ENCODE measurements around the gene FLVCR2. TPM values are rescaled to one million over a fixed set of nuclear protein-coding genes. Genes with fewer than 3 reads are reported as not detected.

FLVCR2 gene
- total RNA-seq, 1 donor from 2014 or later = 42.4 TPM

DNA sequence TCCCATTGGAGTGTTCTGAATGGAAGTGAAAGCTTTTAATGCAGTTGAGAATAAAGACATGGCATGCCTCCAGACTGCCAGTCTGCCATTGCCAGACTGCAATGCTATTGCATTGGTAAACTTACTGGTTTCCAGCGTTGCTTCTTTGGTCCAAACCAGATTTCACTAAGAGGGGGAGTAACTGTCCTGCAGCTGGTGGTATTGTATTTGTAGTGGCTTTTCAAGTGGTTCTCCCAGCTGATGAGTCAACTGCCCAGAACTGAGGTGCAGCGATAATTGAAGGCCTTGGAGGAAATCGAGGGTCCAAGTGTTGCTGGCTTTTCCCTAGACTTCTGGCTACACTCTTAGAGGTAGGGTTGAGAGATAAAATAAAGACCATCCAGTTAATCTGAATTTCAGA, 50.4 kb downstream of the FLVCR2 start:
- H3K27me3 ChIP-seq (ENCODE audit: low read depth) = no peaks in the 10 kb centered on the region

DNA sequence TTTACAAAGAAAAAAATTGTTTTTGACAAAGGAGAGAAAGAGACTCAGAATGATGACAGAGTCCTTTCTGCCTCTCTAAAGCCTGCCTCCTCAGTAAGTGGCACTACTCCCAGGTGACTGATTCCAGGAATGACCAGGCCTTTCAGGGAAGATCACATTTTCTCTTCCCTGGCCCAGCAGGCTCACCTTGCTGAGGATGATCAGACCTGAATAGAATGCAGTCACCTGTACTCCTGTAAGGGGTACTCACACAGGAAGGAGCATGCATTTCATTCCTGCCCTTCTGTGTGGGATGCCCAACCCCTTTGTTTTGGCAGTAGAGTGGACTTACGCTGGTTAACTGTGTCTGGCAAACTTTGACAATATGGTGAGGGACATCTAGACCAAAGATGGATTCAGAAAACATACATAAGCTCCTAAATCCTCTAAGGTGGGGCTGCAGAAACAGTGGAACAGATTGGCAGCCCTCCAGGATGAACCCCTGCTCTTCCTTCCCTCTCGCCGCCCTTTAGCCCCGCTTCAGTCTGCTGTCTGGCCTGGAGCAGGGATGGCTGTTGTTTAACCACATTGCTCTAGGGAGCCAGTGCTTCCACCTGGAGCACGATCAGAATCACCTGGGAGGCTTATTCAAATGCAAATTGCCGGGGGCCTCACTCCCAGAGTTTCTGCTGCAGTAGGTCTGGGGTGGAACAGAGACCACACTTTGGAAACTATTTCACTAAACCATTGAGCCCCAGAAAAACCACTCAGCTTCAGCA, 52.5 kb downstream of the FLVCR2 start:
- H3K36me3 ChIP-seq = peaks cover 6% of the 10 kb centered on the region
- H3K4me1 ChIP-seq = no peaks in the 10 kb centered on the region
- no peak overlapping the region for H3K4me3 ChIP-seq
- TF ChIP-seq, protein P1, sequence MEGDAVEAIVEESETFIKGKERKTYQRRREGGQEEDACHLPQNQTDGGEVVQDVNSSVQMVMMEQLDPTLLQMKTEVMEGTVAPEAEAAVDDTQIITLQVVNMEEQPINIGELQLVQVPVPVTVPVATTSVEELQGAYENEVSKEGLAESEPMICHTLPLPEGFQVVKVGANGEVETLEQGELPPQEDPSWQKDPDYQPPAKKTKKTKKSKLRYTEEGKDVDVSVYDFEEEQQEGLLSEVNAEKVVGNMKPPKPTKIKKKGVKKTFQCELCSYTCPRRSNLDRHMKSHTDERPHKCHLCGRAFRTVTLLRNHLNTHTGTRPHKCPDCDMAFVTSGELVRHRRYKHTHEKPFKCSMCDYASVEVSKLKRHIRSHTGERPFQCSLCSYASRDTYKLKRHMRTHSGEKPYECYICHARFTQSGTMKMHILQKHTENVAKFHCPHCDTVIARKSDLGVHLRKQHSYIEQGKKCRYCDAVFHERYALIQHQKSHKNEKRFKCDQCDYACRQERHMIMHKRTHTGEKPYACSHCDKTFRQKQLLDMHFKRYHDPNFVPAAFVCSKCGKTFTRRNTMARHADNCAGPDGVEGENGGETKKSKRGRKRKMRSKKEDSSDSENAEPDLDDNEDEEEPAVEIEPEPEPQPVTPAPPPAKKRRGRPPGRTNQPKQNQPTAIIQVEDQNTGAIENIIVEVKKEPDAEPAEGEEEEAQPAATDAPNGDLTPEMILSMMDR (IDR thresholded peaks at IDR 0.05) = no peak
- DNase-seq (no peak), ATAC-seq (no peak)
- no peaks in the 10 kb centered on the region for H3K27me3 ChIP-seq (ENCODE audit: low read depth)
- H3K27ac ChIP-seq = no peak overlapping the region
- no peaks in the 10 kb centered on the region for H3K9me3 ChIP-seq
- intact Hi-C loops (cut with DNase I) = no loop called here

More for the DNA sequence above, 50.4 kb downstream of the FLVCR2 start:
- H3K36me3 ChIP-seq = peaks cover 6% of the 10 kb centered on the region
- no peak overlapping the region for H3K4me3 ChIP-seq
- no peak for DNase-seq
- no peaks in the 10 kb centered on the region for H3K4me1 ChIP-seq
- no peak for ATAC-seq
- intact Hi-C loops (cut with DNase I) = no loop called here
- TF ChIP-seq, protein P1 (IDR thresholded peaks at IDR 0.05) = no peak
- no peaks in the 10 kb centered on the region for H3K9me3 ChIP-seq
- H3K27ac ChIP-seq = no peak overlapping the region

DNA sequence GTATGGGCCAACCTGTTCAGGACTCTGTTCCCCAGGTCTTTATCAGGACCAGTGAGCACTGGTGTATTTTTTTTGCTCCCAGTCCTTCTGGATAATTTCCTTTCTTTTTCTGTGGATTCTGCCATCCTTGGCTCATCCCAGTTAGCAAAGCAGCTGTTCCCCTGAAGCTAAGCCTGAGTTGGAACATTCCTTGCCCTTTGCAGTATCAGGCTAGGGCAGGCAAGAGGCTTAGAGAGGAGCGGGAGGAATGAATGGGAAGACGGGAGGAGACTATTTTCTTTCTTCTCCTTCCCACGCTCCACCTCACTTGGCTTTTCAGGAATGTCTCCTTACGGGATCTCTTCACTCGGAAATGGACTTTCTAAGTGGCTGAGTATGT, 53.0 kb downstream of the FLVCR2 start:
- intact Hi-C loops (cut with DNase I) = no loop called here
- no peak for DNase-seq
- H3K4me1 ChIP-seq = no peaks in the 10 kb centered on the region
- peaks cover 6% of the 10 kb centered on the region for H3K36me3 ChIP-seq
- TF ChIP-seq, protein P1 (IDR thresholded peaks at IDR 0.05) = no peak
- no peak overlapping the region for H3K27ac ChIP-seq
- no peak for ATAC-seq
- H3K9me3 ChIP-seq = no peaks in the 10 kb centered on the region
- H3K4me3 ChIP-seq = no peak overlapping the region
- no peaks in the 10 kb centered on the region for H3K27me3 ChIP-seq (ENCODE audit: low read depth)

DNA sequence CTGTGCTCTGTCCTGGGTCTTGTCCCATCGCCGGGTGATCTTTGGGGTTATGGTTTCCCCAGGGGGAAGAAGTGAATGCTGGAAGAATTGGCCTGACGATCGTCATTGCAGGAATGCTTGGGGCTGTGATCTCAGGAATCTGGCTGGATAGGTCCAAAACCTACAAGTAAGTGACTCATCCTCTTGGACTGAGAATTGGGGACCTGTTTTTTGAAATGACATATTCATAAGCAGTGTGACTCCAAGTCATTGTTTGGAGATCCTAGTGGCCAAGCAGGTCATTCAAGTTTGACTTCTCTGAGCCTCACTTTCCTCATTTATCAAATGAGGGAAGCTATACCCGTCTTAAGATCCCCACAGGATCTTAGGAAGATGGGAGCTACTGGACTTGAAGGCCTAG, 56.4 kb downstream of the FLVCR2 start:
- Histone ChIP-seq H3K9me3 (no peaks in the 10 kb centered on the region), H3K4me3 (no peak overlapping the region), H3K4me1 (no peaks in the 10 kb centered on the region), H3K27ac (no peak overlapping the region), H3K36me3 (peaks cover 6% of the 10 kb centered on the region), H3K27me3 (ENCODE audit: low read depth) (no peaks in the 10 kb centered on the region)
- TF ChIP-seq, protein P1 (IDR thresholded peaks at IDR 0.05) = no peak
- ATAC-seq (no peak), DNase-seq (no peak)
- intact Hi-C loops (cut with DNase I) = no loop called here

DNA sequence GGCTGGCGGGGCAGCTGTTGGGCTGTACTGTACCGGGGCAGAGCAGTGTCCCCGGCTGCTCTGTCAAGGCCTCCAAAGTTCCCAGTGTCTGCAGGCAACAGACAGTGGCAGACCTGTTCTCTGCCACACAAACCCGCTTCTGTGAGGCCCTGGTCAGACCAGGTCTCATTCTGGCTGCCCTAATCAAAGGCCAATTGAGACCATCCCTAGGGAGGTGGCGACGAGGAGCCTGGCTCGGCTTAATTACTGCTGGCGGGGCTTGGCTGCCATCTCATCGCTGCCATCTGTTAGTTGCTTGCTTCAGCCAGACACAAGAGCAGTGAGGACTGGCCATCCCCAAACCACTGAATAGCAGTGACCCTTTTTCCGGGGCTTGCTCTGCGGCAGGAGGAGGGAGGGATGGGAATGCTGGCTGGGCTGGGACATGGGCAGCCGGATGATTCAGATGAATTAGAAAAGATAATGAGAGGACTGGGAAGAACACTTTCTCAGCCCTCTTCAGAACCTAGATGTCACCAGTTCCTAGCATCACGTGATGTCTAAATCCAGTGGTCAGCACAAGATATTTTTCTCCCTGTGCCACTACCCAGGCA, 57.8 kb downstream of the FLVCR2 start:
- Histone ChIP-seq H3K27me3 (ENCODE audit: low read depth) (no peaks in the 10 kb centered on the region), H3K36me3 (peaks cover 11% of the 10 kb centered on the region), H3K9me3 (no peaks in the 10 kb centered on the region), H3K4me3 (no peak overlapping the region), H3K27ac (no peak overlapping the region), H3K4me1 (no peaks in the 10 kb centered on the region)
- intact Hi-C loops (cut with DNase I) = no loop called here
- DNase-seq = no peak
- TF ChIP-seq, protein P1 (IDR thresholded peaks at IDR 0.05) = no peak
- ATAC-seq = peak in 1 of 2 donors; percentile 25

Measured in lower lobe of right lung (tissue), 2 donors.